ENCODE results near the gene NLRC5.
"Not testable (repeated sequence)": the region's sequence is repeated elsewhere in the genome, so short reads cannot be mapped to it uniquely, and the experiment has no call there.

The NLRC5 gene

GRCh38 chr16:56984639-56985038 is 4.7 kb upstream of the NLRC5 start:
- Histone ChIP-seq H3K79me2 (ENCODE audit: control insufficient read depth, insufficient read depth, low read length, unreplicated experiment) (peaks cover 34% of the 10 kb centered on the region), H3K27ac (ENCODE audit: low read depth, low read length) (no peak overlapping the region), H3K4me1 (ENCODE audit: control insufficient read depth, insufficient read depth, low read length, unreplicated experiment) (peaks cover 27% of the 10 kb centered on the region), H3K36me3 (ENCODE audit: insufficient read depth, low read length) (no peaks in the 10 kb centered on the region), H3K4me3 (ENCODE audit: low read depth, low read length) (no peak overlapping the region), H3K27me3 (ENCODE audit: insufficient read depth, low read length) (no peaks in the 10 kb centered on the region), H2AFZ (ENCODE audit: low read length, unreplicated experiment) (no peak overlapping the region)

GRCh38 chr16:56985288-56985961 is 3.9 kb upstream of the NLRC5 start:
- Histone ChIP-seq H3K27ac (ENCODE audit: low read depth, low read length) (peak overlapping the region; percentile 47), H3K27me3 (ENCODE audit: insufficient read depth, low read length) (no peaks in the 10 kb centered on the region), H2AFZ (ENCODE audit: low read length, unreplicated experiment) (no peak overlapping the region), H3K36me3 (ENCODE audit: insufficient read depth, low read length) (no peaks in the 10 kb centered on the region), H3K4me1 (ENCODE audit: control insufficient read depth, insufficient read depth, low read length, unreplicated experiment) (peaks cover 27% of the 10 kb centered on the region), H3K4me3 (ENCODE audit: low read depth, low read length) (peak overlapping the region; percentile 39; the same call in 1 of the 2 replicates), H3K79me2 (ENCODE audit: control insufficient read depth, insufficient read depth, low read length, unreplicated experiment) (peaks cover 41% of the 10 kb centered on the region)

- Histone ChIP-seq H3K27ac (ENCODE audit: low read depth, low read length) (peak overlapping the region; percentile 47), H3K36me3 (ENCODE audit: insufficient read depth, low read length) (no peaks in the 10 kb centered on the region), H3K27me3 (ENCODE audit: insufficient read depth, low read length) (no peaks in the 10 kb centered on the region), H3K4me1 (ENCODE audit: control insufficient read depth, insufficient read depth, low read length, unreplicated experiment) (peaks cover 33% of the 10 kb centered on the region), H2AFZ (ENCODE audit: low read length, unreplicated experiment) (no peak overlapping the region), H3K4me3 (ENCODE audit: low read depth, low read length) (peak overlapping the region; percentile 3; the same call in 1 of the 2 replicates), H3K79me2 (ENCODE audit: control insufficient read depth, insufficient read depth, low read length, unreplicated experiment) (peaks cover 47% of the 10 kb centered on the region)
Measured at GRCh38 chr16:56985962-56986360, 3.4 kb upstream of the NLRC5 start.

GRCh38 chr16:56986361-56986760 is 3.0 kb upstream of the NLRC5 start:
- H3K79me2 ChIP-seq (ENCODE audit: control insufficient read depth, insufficient read depth, low read length, unreplicated experiment), result peaks cover 49% of the 10 kb centered on the region
- no peak overlapping the region for H2AFZ ChIP-seq (ENCODE audit: low read length, unreplicated experiment)
- H3K27ac ChIP-seq (ENCODE audit: low read depth, low read length), result peak overlapping the region; percentile 47
- H3K36me3 ChIP-seq (ENCODE audit: insufficient read depth, low read length), result no peaks in the 10 kb centered on the region
- no peak overlapping the region for H3K4me3 ChIP-seq (ENCODE audit: low read depth, low read length)
- no peaks in the 10 kb centered on the region for H3K27me3 ChIP-seq (ENCODE audit: insufficient read depth, low read length)
- H3K4me1 ChIP-seq (ENCODE audit: control insufficient read depth, insufficient read depth, low read length, unreplicated experiment), result peaks cover 35% of the 10 kb centered on the region

- H3K4me3 ChIP-seq (ENCODE audit: low read depth, low read length); H3K36me3 ChIP-seq (ENCODE audit: insufficient read depth, low read length); H2AFZ ChIP-seq (ENCODE audit: low read length, unreplicated experiment); H3K27ac ChIP-seq (ENCODE audit: low read depth, low read length); H3K27me3 ChIP-seq (ENCODE audit: insufficient read depth, low read length): not testable (repeated sequence)
- H3K4me1 ChIP-seq (ENCODE audit: control insufficient read depth, insufficient read depth, low read length, unreplicated experiment), result peaks cover 39% of the 10 kb centered on the region
- H3K79me2 ChIP-seq (ENCODE audit: control insufficient read depth, insufficient read depth, low read length, unreplicated experiment), result peaks cover 54% of the 10 kb centered on the region
Measured at GRCh38 chr16:56986908-56987307, 2.4 kb upstream of the NLRC5 start.

- no peak overlapping the region for H3K27ac ChIP-seq (ENCODE audit: low read depth, low read length)
- H3K27me3 ChIP-seq (ENCODE audit: insufficient read depth, low read length), result no peaks in the 10 kb centered on the region
- peaks cover 62% of the 10 kb centered on the region for H3K79me2 ChIP-seq (ENCODE audit: control insufficient read depth, insufficient read depth, low read length, unreplicated experiment)
- peaks cover 41% of the 10 kb centered on the region for H3K4me1 ChIP-seq (ENCODE audit: control insufficient read depth, insufficient read depth, low read length, unreplicated experiment)
- H3K36me3 ChIP-seq (ENCODE audit: insufficient read depth, low read length), result no peaks in the 10 kb centered on the region
- peak overlapping the region; percentile 87 for H3K4me3 ChIP-seq (ENCODE audit: low read depth, low read length)
- H2AFZ ChIP-seq (ENCODE audit: low read length, unreplicated experiment), result no peak overlapping the region
Measured at GRCh38 chr16:56987692-56988091, 1.7 kb upstream of the NLRC5 start.

GRCh38 chr16:56988161-56988947 is 1.0 kb upstream of the NLRC5 start:
- Histone ChIP-seq H3K79me2 (ENCODE audit: control insufficient read depth, insufficient read depth, low read length, unreplicated experiment) (peaks cover 68% of the 10 kb centered on the region), H3K27ac (ENCODE audit: low read depth, low read length) (peak overlapping the region; percentile 66), H3K36me3 (ENCODE audit: insufficient read depth, low read length) (no peaks in the 10 kb centered on the region), H3K27me3 (ENCODE audit: insufficient read depth, low read length) (no peaks in the 10 kb centered on the region), H3K4me3 (ENCODE audit: low read depth, low read length) (peak overlapping the region; percentile 87), H3K4me1 (ENCODE audit: control insufficient read depth, insufficient read depth, low read length, unreplicated experiment) (peaks cover 46% of the 10 kb centered on the region), H2AFZ (ENCODE audit: low read length, unreplicated experiment) (peak overlapping the region; percentile 34)

GRCh38 chr16:56989988-56990387 is 631 bp downstream of the NLRC5 start:
- Histone ChIP-seq H3K4me3 (ENCODE audit: low read depth, low read length) (peak overlapping the region; percentile 87), H3K36me3 (ENCODE audit: insufficient read depth, low read length) (no peaks in the 10 kb centered on the region), H3K27me3 (ENCODE audit: insufficient read depth, low read length) (no peaks in the 10 kb centered on the region), H3K79me2 (ENCODE audit: control insufficient read depth, insufficient read depth, low read length, unreplicated experiment) (peaks cover 77% of the 10 kb centered on the region), H2AFZ (ENCODE audit: low read length, unreplicated experiment) (peak overlapping the region; percentile 18), H3K27ac (ENCODE audit: low read depth, low read length) (peak overlapping the region; percentile 66), H3K4me1 (ENCODE audit: control insufficient read depth, insufficient read depth, low read length, unreplicated experiment) (peaks cover 52% of the 10 kb centered on the region)

GRCh38 chr16:56990407-56991286 is 1.3 kb downstream of the NLRC5 start:
- no peak overlapping the region for H3K27ac ChIP-seq (ENCODE audit: low read depth, low read length)
- no peak overlapping the region for H2AFZ ChIP-seq (ENCODE audit: low read length, unreplicated experiment)
- H3K4me1 ChIP-seq (ENCODE audit: control insufficient read depth, insufficient read depth, low read length, unreplicated experiment), result peaks cover 53% of the 10 kb centered on the region
- no peaks in the 10 kb centered on the region for H3K27me3 ChIP-seq (ENCODE audit: insufficient read depth, low read length)
- peak overlapping the region; percentile 87 for H3K4me3 ChIP-seq (ENCODE audit: low read depth, low read length)
- no peaks in the 10 kb centered on the region for H3K36me3 ChIP-seq (ENCODE audit: insufficient read depth, low read length)
- peaks cover 81% of the 10 kb centered on the region for H3K79me2 ChIP-seq (ENCODE audit: control insufficient read depth, insufficient read depth, low read length, unreplicated experiment)

- not testable (repeated sequence) for H3K27me3 ChIP-seq (ENCODE audit: insufficient read depth, low read length); H3K4me3 ChIP-seq (ENCODE audit: low read depth, low read length); H2AFZ ChIP-seq (ENCODE audit: low read length, unreplicated experiment); H3K27ac ChIP-seq (ENCODE audit: low read depth, low read length); H3K36me3 ChIP-seq (ENCODE audit: insufficient read depth, low read length)
- Histone ChIP-seq H3K4me1 (ENCODE audit: control insufficient read depth, insufficient read depth, low read length, unreplicated experiment) (peaks cover 44% of the 10 kb centered on the region), H3K79me2 (ENCODE audit: control insufficient read depth, insufficient read depth, low read length, unreplicated experiment) (peaks cover 93% of the 10 kb centered on the region)
Measured at GRCh38 chr16:56992431-56992830, 3.1 kb downstream of the NLRC5 start.

All from ACC112 (cell line).